Measurements from ENCODE around the gene TFAP2E. TPM values are rescaled to one million over a fixed set of nuclear protein-coding genes. Genes with fewer than 3 reads are reported as not detected.

Gene TFAP2E
- total RNA-seq, 1 donor: 1.3 TPM

- peak in 1 of 3 donors; percentile 27 for DNase-seq (ENCODE audit: low read depth in 2 of 3, low spot score in 2 of 3)
These were observed 20.1 kb downstream of the TFAP2E start for GRCh38 chr1:35592991-35593769.

- no peak for DNase-seq (ENCODE audit: low read depth in 2 of 3, low spot score in 2 of 3)
These were observed 21.1 kb downstream of the TFAP2E start for GRCh38 chr1:35594005-35594760.

GRCh38 chr1:35595684-35596083 lies 22.6 kb downstream of the TFAP2E start:
- no peak for DNase-seq (ENCODE audit: low read depth in 2 of 3, low spot score in 2 of 3)

GRCh38 chr1:35597870-35598269 lies 24.8 kb downstream of the TFAP2E start:
- DNase-seq (ENCODE audit: low read depth in 2 of 3, low spot score in 2 of 3): no peak

GRCh38 chr1:35598895-35599294 lies 25.8 kb downstream of the TFAP2E start:
- no peak for DNase-seq (ENCODE audit: low read depth in 2 of 3, low spot score in 2 of 3)

GRCh38 chr1:35599411-35599810 lies 26.3 kb downstream of the TFAP2E start:
- no peak for DNase-seq (ENCODE audit: low read depth in 2 of 3, low spot score in 2 of 3)

GRCh38 chr1:35600593-35600992 lies 27.5 kb downstream of the TFAP2E start:
- DNase-seq (ENCODE audit: low read depth in 2 of 3, low spot score in 2 of 3): no peak

GRCh38 chr1:35603468-35603867 lies 30.4 kb downstream of the TFAP2E start:
- DNase-seq (ENCODE audit: low read depth in 2 of 3, low spot score in 2 of 3): no peak

GRCh38 chr1:35603941-35604340 lies 30.8 kb downstream of the TFAP2E start:
- no peak for DNase-seq (ENCODE audit: low read depth in 2 of 3, low spot score in 2 of 3)

- DNase-seq (ENCODE audit: low read depth in 2 of 3, low spot score in 2 of 3): no peak
These were observed 32.2 kb downstream of the TFAP2E start for GRCh38 chr1:35605071-35605866.

- no peak for DNase-seq (ENCODE audit: low read depth in 2 of 3, low spot score in 2 of 3)
These were observed 32.7 kb downstream of the TFAP2E start for GRCh38 chr1:35605867-35606182.

GRCh38 chr1:35611655-35612054 lies 38.5 kb downstream of the TFAP2E start:
- no peak for DNase-seq (ENCODE audit: low read depth in 2 of 3, low spot score in 2 of 3)

- no peak for DNase-seq (ENCODE audit: low read depth in 2 of 3, low spot score in 2 of 3)
These were observed 42.3 kb downstream of the TFAP2E start for GRCh38 chr1:35615440-35615839.

- no peak for DNase-seq (ENCODE audit: low read depth in 2 of 3, low spot score in 2 of 3)
These were observed 46.4 kb downstream of the TFAP2E start for GRCh38 chr1:35619237-35620121.

- DNase-seq (ENCODE audit: low read depth in 2 of 3, low spot score in 2 of 3): no peak
These were observed 49.5 kb downstream of the TFAP2E start for GRCh38 chr1:35622510-35623178.

GRCh38 chr1:35623832-35624231 lies 50.7 kb downstream of the TFAP2E start:
- no peak for DNase-seq (ENCODE audit: low read depth in 2 of 3, low spot score in 2 of 3)

- no peak for DNase-seq (ENCODE audit: low read depth in 2 of 3, low spot score in 2 of 3)
These were observed 55.9 kb downstream of the TFAP2E start for GRCh38 chr1:35629051-35629450.

GRCh38 chr1:35631396-35631795 lies 58.3 kb downstream of the TFAP2E start:
- no peak for DNase-seq (ENCODE audit: low read depth in 2 of 3, low spot score in 2 of 3)

- DNase-seq (ENCODE audit: low read depth in 2 of 3, low spot score in 2 of 3): no peak
These were observed 60.4 kb downstream of the TFAP2E start for GRCh38 chr1:35633547-35633946.

- DNase-seq (ENCODE audit: low read depth in 2 of 3, low spot score in 2 of 3): peak in 2 of 3 donors; percentile 62 to 72
These were observed 64.3 kb downstream of the TFAP2E start for GRCh38 chr1:35637401-35637809.

Measured in hematopoietic multipotent progenitor cell (in vitro differentiated cells).